ENCODE data around the gene JAK2. TPM values are rescaled to one million over a fixed set of nuclear protein-coding genes. Genes with fewer than 3 reads are reported as not detected.
A peak's percentile ranks its signal among the peaks of the same experiment; 100 is the strongest.

The JAK2 gene
- total RNA-seq = 28.7 TPM
- long read RNA-seq, full-length matches to known transcripts = 7 of 53 reads
- long read RNA-seq, partial matches to known transcripts = 37 of 53 reads
- long read RNA-seq, other reads (novel, unspliced or antisense) = 9 of 53 reads

- Histone ChIP-seq H3K4me3 (peak within 1 kb of the TSS; percentile 84), H3K4me1 (peaks cover 66% of the 10 kb centered on the region), H3K27ac (replicated peaks) (peak within 1 kb of the TSS; percentile 99), H3K36me3 (no peaks in the 10 kb centered on the region), H3K9me3 (replicated peaks) (no peaks in the 10 kb centered on the region), H3K27me3 (ENCODE audit: low read depth) (no peaks in the 10 kb centered on the region)
- intact Hi-C loops (cut with micrococcal nuclease) = no loop called here
- DNase-seq = peak; percentile 92
- peak; percentile 59 for TF ChIP-seq CTCF (IDR thresholded peaks at IDR 0.05; ENCODE audit: borderline replicate concordance)
These were observed at the start of gene JAK2 for GRCh38 chr9:4984621-4985385. JAK2 (plus strand) TSS chr9:4985272; CDS start chr9:5021988, 36,716 bp downstream.

GRCh38 chr9:4936277-4936676 is 48.8 kb upstream of the JAK2 start:
- Histone ChIP-seq H3K9me3 (replicated peaks) (no peaks in the 10 kb centered on the region), H3K4me1 (peaks cover 50% of the 10 kb centered on the region), H3K36me3 (no peaks in the 10 kb centered on the region), H3K27ac (replicated peaks) (peak overlapping the region; percentile 55), H3K4me3 (peak overlapping the region; percentile 27), H3K27me3 (ENCODE audit: low read depth) (no peaks in the 10 kb centered on the region)
- TF ChIP-seq CTCF (IDR thresholded peaks at IDR 0.05; ENCODE audit: borderline replicate concordance) = no peak
- intact Hi-C loops (cut with micrococcal nuclease) = no loop called here
- no peak for DNase-seq

GRCh38 chr9:4936823-4937222 is 48.2 kb upstream of the JAK2 start:
- H3K4me1 ChIP-seq = peaks cover 50% of the 10 kb centered on the region
- TF ChIP-seq CTCF (IDR thresholded peaks at IDR 0.05; ENCODE audit: borderline replicate concordance) = no peak
- H3K27ac ChIP-seq (replicated peaks) = peak overlapping the region; percentile 55
- no peaks in the 10 kb centered on the region for H3K36me3 ChIP-seq
- intact Hi-C loops (cut with micrococcal nuclease) = no loop called here
- no peak for DNase-seq
- H3K9me3 ChIP-seq (replicated peaks) = no peaks in the 10 kb centered on the region
- H3K27me3 ChIP-seq (ENCODE audit: low read depth) = no peaks in the 10 kb centered on the region
- H3K4me3 ChIP-seq = no peak overlapping the region

- peaks cover 51% of the 10 kb centered on the region for H3K4me1 ChIP-seq
- no peak for TF ChIP-seq CTCF (IDR thresholded peaks at IDR 0.05; ENCODE audit: borderline replicate concordance)
- DNase-seq = no peak
- no peaks in the 10 kb centered on the region for H3K27me3 ChIP-seq (ENCODE audit: low read depth)
- no peak overlapping the region for H3K4me3 ChIP-seq
- no peaks in the 10 kb centered on the region for H3K9me3 ChIP-seq (replicated peaks)
- intact Hi-C loops (cut with micrococcal nuclease) = no loop called here
- peak overlapping the region; percentile 55 for H3K27ac ChIP-seq (replicated peaks)
- H3K36me3 ChIP-seq = no peaks in the 10 kb centered on the region
These were observed 47.6 kb upstream of the JAK2 start for GRCh38 chr9:4937446-4937845.

GRCh38 chr9:4938496-4938895 is 46.6 kb upstream of the JAK2 start:
- Histone ChIP-seq H3K27ac (replicated peaks) (no peak overlapping the region), H3K27me3 (ENCODE audit: low read depth) (no peaks in the 10 kb centered on the region), H3K4me1 (peaks cover 57% of the 10 kb centered on the region), H3K36me3 (no peaks in the 10 kb centered on the region), H3K4me3 (no peak overlapping the region), H3K9me3 (replicated peaks) (no peaks in the 10 kb centered on the region)
- no peak for DNase-seq
- intact Hi-C loops (cut with micrococcal nuclease) = no loop called here
- TF ChIP-seq CTCF (IDR thresholded peaks at IDR 0.05; ENCODE audit: borderline replicate concordance) = no peak
